ENCODE data around the gene PODNL1.

- no peak for TF ChIP-seq CTCF (IDR thresholded peaks at IDR 0.05; ENCODE audit: borderline replicate concordance, extremely low read depth, low read length, poor library complexity, severe bottlenecking)
- no peak for TF ChIP-seq EZH2 (IDR thresholded peaks at IDR 0.05; ENCODE audit: borderline replicate concordance, low read depth, low read length, severe bottlenecking)
Observed at GRCh38 chr19:13938301-13939064, at the start of gene PODNL1.

Data from DND-41 (cell line).